ENCODE data around the gene ADGRG2.

DNA sequence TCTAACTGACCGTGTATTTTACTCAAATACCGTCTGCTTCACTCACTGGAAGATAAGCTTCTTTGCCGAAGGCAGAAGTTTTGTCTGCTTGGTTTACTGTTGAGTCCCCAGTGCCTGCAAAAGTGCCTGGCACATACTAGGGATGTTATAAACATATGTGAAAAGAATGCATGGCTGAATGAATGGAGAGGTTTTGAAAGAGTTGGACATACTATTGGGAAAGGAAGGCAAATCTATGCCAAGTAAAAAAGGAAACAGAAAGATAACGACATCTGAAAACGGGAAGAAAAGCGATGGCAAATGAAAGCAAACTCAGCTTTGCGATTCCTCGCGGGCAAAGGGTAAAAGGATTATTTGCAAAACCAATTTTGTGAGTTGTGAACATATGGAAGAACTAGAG, 21.7 kb downstream of the ADGRG2 start:
- TF ChIP-seq GATA3 (IDR thresholded peaks at IDR 0.05; ENCODE audit: low read depth, low read length) (no peak), GATA2 (IDR thresholded peaks at IDR 0.05; ENCODE audit: low read depth, low read length) (no peak)
